Stomach smooth muscle (tissue), 2 donors: ENCODE results near the gene ARFGAP2.

Source experiments
- H3K27ac ChIP-seq: one replicate; pipeline ENCODE4 v1.7.0; 2013; ENCODE audit warnings: mild to moderate bottlenecking, low read length, inconsistent platforms
- H3K27me3 ChIP-seq, 2 donors: one replicate each; pipeline ENCODE4 v1.7.0; 2013; ENCODE audit warnings: low read length in 2 of 2; ENCODE audit not compliant: insufficient read depth in 2 of 2, control insufficient read depth in 1 of 2
- H3K36me3 ChIP-seq, 2 donors: one replicate each; pipeline ENCODE4 v1.7.0; 2013; ENCODE audit warnings: low read length in 2 of 2; ENCODE audit not compliant: control insufficient read depth in 2 of 2, insufficient read depth in 2 of 2
- H3K4me1 ChIP-seq: one replicate; pipeline ENCODE4 v1.7.0; 2013; ENCODE audit warnings: low read length; ENCODE audit not compliant: control insufficient read depth, insufficient read depth
- H3K4me3 ChIP-seq, 2 donors: one replicate each; pipeline ENCODE4 v1.7.0; 2013; ENCODE audit warnings: low read length in 2 of 2
- H3K9ac ChIP-seq, 2 donors: one replicate each; pipeline ENCODE4 v1.7.0; 2013; ENCODE audit warnings: low read length in 2 of 2, mild to moderate bottlenecking in 1 of 2
- H3K9me3 ChIP-seq, 2 donors: one replicate each; pipeline ENCODE4 v1.7.0; 2013; ENCODE audit warnings: low read length in 2 of 2; ENCODE audit not compliant: control insufficient read depth in 2 of 2
- donor health status: healthy.
- donor health status: Pancreatic carcinoma.

Gene ARFGAP2

DNA sequence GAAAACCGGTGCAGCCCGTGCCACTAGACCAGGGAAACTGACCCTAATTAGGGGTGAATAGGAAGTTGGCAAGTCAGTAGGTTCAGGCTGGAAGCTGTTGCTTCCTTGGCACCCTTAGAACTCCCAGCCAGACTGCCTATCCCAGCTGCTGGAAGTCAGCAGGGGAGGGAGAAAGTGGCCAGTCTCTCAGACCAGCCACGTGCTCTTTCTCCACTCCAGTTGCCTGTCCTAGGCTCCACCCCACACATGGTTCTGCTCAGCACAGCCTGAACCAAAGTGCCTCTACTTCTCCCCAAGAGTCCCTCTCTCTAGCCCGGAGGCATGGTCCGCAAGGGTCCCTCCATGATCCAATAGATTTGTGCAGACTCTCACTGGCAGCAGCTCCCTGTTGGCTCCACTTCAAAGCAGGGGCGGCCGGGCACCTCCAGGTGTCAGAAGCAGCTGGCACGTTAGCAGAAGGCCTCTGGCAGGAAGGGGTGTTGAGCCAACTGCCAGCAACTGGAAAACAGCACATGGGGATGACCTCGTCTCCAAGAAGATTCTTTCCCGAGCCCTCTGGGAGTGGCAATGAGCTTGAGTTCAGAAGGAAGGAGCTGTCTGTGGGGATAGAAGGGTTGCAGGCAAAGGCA is 27.7 kb downstream of the ARFGAP2 start:
- peak overlapping the region; percentile 41 for H3K27ac ChIP-seq
- no peak overlapping the region for H3K9ac ChIP-seq
- no peak overlapping the region for H3K4me3 ChIP-seq

DNA sequence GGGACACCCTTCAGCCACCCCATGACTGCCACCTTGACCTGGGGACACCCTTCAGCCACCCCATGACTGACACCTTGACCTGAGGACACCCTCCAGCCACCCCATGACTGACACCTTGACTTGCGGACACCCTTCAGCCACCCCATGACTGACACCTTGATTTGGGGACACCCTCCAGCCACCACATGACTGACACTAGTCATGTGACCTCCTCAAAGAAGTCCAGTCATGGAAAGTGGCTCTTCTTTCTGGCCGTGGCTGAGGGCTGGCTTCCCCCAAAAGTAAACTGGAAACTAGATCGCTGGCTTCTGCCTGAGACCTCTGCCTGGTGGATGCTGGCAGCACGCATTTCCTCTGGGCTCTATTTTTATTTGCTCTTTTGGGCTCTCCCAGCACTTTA is 28.4 kb downstream of the ARFGAP2 start:
- H3K27me3 ChIP-seq = no peaks in the 10 kb centered on the region
- H3K9me3 ChIP-seq = no peaks in the 10 kb centered on the region
- H3K36me3 ChIP-seq = peaks cover 0 to 2% of the 10 kb centered on the region in 2 donors
- H3K9ac ChIP-seq = no peak overlapping the region
- H3K4me3 ChIP-seq = no peak overlapping the region
- peaks cover 31% of the 10 kb centered on the region for H3K4me1 ChIP-seq
- peak overlapping the region; percentile 41 for H3K27ac ChIP-seq

More for the DNA sequence above, 27.7 kb downstream of the ARFGAP2 start:
- Histone ChIP-seq H3K4me1 (peaks cover 31% of the 10 kb centered on the region), H3K9me3 (no peaks in the 10 kb centered on the region), H3K36me3 (peaks cover 0 to 2% of the 10 kb centered on the region in 2 donors), H3K27me3 (no peaks in the 10 kb centered on the region)

DNA sequence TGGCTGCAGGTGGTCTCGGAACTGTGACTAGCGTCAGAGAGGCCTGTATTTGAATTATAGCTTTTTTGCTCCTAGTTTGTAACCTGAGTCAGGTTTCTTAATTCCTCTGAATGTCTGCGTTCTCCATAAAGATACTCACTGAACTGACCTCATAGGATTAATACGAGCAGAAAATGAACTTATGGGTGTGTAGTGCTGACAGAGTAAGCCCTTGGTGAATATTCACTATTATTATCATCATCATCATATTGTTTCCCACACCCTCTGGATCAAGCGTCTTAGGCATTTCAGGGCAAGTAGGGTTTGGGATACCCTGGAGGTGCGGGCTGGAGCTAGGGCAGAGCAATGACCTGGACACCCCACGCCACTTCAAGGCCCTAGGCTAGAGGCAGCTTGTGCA is 29.0 kb downstream of the ARFGAP2 start:
- no peak overlapping the region for H3K9ac ChIP-seq
- no peaks in the 10 kb centered on the region for H3K9me3 ChIP-seq
- H3K27ac ChIP-seq = no peak overlapping the region
- H3K36me3 ChIP-seq = peaks cover 0 to 2% of the 10 kb centered on the region in 2 donors
- H3K27me3 ChIP-seq = no peaks in the 10 kb centered on the region
- no peak overlapping the region for H3K4me3 ChIP-seq
- H3K4me1 ChIP-seq = peaks cover 32% of the 10 kb centered on the region

DNA sequence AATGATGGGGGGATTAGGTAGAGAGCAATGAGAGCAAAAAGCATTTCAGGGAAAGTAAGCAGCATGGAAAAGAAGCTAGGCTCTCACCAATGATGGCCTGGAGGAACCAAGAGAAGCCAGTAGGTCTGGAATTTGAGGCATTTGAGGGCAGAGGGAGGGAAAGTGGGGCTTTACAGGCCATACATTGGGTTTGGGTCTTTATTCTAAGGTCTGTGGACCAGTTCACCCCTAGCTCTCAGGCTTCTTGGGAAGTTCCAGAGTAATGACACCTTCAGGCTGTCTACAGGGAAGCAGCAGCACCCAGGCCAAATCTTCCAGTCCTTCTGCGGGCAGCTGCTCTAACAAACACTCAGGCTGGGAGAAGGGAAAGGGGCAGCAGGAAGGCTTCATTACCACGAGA is 29.4 kb downstream of the ARFGAP2 start:
- H3K36me3 ChIP-seq = peaks cover 0 to 2% of the 10 kb centered on the region in 2 donors
- no peaks in the 10 kb centered on the region for H3K9me3 ChIP-seq
- H3K27ac ChIP-seq = no peak overlapping the region
- no peak overlapping the region for H3K4me3 ChIP-seq
- peaks cover 35% of the 10 kb centered on the region for H3K4me1 ChIP-seq
- H3K9ac ChIP-seq = no peak overlapping the region
- H3K27me3 ChIP-seq = no peaks in the 10 kb centered on the region

DNA sequence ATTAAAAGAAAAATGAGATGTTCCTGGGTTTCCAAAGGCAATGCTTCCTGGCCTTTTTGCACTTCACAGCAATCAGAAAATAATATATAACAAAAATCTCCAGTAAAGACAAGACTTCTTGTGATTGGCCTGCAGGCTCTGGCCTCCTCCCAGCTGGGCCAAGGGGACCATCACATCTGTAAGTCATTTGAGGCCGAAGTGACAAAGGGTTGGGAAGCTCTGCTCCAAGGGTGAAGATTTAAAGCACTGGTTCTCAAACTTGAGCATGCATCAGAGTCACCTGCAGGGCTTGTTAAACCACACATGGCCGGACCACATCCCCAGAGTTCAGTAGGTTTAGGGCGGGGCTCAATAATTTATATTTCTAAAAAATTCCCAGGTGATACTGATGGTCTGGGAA is 32.1 kb downstream of the ARFGAP2 start:
- no peaks in the 10 kb centered on the region for H3K27me3 ChIP-seq

DNA sequence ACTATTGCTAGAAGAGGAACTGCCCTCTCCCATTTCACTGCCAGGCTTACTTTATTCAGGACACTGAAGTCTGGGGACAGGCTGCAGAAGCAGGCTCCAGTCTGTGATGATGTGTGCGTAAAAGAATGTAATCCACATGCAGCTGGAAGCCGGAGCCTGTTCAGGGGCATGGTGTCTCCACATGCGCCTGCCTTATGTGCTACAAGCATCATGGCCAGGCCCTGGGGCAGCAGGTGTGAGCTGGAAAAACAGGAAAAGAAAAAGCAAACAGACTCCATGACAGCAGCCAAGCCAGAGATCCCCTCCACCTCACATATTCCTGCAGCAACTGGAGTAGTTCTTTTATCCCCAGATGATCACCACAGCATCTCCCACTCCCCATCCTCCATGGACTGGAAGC is 33.4 kb downstream of the ARFGAP2 start:
- Histone ChIP-seq H3K36me3 (peaks cover 2% of the 10 kb centered on the region in 2 donors), H3K4me3 (no peak overlapping the region), H3K4me1 (peaks cover 18% of the 10 kb centered on the region), H3K27me3 (no peaks in the 10 kb centered on the region), H3K27ac (peak overlapping the region; percentile 31), H3K9me3 (no peaks in the 10 kb centered on the region), H3K9ac (no peak overlapping the region)

More for the DNA sequence above, 32.1 kb downstream of the ARFGAP2 start:
- no peaks in the 10 kb centered on the region for H3K9me3 ChIP-seq
- H3K4me3 ChIP-seq = no peak overlapping the region
- no peak overlapping the region for H3K27ac ChIP-seq
- peaks cover 29% of the 10 kb centered on the region for H3K4me1 ChIP-seq
- peaks cover 2% of the 10 kb centered on the region in 2 donors for H3K36me3 ChIP-seq
- H3K9ac ChIP-seq = no peak overlapping the region

DNA sequence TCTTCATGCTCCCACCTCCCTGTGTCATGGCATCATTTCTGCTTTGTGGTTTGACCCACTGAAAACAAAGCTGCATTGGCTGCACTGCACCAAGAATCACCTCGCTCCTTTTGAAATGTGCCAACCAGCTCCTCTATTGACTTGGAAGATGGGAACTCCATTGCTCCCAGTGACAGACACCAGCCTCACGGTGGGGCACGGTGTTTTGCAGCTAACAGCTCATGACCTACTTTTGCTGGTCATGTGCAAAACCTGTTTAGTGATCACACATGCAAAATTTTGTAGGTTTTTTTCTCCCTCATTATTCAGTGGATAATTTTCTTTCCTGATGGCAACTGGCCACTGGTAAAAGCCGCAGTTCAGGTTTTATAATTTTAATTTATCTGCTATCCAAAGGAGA is 36.8 kb downstream of the ARFGAP2 start:
- Histone ChIP-seq H3K9ac (no peak overlapping the region), H3K4me3 (no peak overlapping the region), H3K27ac (no peak overlapping the region), H3K9me3 (no peaks in the 10 kb centered on the region), H3K36me3 (peaks cover 8 to 9% of the 10 kb centered on the region in 2 donors), H3K4me1 (peaks cover 14% of the 10 kb centered on the region), H3K27me3 (no peaks in the 10 kb centered on the region)

DNA sequence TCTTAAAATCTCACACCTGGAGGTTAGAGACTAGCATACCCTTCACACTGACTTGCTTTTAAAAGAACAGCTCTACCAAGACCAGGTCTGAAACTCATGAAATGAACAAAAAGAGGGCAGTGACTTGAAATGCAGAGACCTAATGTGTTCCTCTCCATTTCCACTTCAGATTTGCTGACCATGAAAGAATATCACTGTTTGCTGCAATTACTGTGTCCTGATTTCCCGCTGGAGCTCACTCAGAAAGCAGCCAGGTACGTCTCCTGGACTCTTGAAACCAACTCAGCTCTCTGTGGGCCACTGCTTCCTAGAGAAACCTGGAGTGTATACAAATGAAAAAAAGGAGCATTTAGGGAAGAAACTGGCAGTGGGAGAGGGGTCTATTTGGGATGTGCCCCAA is 39.2 kb downstream of the ARFGAP2 start:
- peaks cover 8 to 9% of the 10 kb centered on the region in 2 donors for H3K36me3 ChIP-seq
- H3K9ac ChIP-seq = no peak overlapping the region
- H3K27me3 ChIP-seq = no peaks in the 10 kb centered on the region
- no peaks in the 10 kb centered on the region for H3K9me3 ChIP-seq
- peaks cover 2% of the 10 kb centered on the region for H3K4me1 ChIP-seq
- H3K4me3 ChIP-seq = no peak overlapping the region
- no peak overlapping the region for H3K27ac ChIP-seq

DNA sequence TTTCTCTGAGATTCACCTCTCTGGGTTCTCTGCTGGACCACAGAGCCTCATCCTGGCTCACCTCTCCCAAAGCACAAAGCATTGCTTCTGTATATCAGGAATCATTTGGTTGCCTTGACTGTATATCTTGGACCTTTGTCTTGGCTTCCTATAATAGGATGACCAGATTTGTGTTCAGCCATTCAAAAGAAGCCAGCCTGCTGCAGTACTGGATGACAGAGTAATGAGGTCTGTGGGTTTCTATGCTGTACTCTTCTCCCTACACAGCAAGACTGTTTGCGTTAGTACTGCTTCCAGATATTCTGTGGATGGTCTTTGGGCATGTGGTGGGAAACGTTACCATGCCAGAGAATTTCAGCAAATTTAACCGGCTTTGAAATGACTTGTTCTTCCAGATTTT is 39.8 kb downstream of the ARFGAP2 start:
- Histone ChIP-seq H3K4me1 (no peaks in the 10 kb centered on the region), H3K27me3 (no peaks in the 10 kb centered on the region), H3K9ac (no peak overlapping the region), H3K36me3 (peaks cover 8 to 9% of the 10 kb centered on the region in 2 donors), H3K4me3 (no peak overlapping the region), H3K9me3 (no peaks in the 10 kb centered on the region), H3K27ac (no peak overlapping the region)

DNA sequence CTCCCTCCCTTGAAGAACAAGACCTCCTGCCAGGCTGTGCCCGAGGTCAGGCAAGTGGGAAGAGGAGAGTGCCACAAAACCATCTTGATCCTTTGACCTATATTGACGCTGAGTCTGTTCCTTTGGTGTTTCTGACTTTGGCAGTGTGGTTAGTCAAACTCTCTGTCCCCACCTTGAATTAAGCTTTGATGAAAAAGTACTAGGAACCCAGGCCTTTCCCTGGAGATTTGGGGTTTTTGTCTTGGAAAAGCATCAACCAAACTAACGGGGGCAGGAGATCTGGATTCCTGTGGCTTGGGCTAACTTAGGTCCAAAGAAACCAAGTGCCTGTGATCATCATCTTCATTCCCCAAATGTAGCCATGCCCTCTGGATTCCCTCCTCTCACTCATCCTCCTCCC is 40.4 kb downstream of the ARFGAP2 start:
- Histone ChIP-seq H3K9ac (no peak overlapping the region), H3K27ac (no peak overlapping the region), H3K4me1 (no peaks in the 10 kb centered on the region), H3K9me3 (no peaks in the 10 kb centered on the region), H3K4me3 (no peak overlapping the region), H3K27me3 (no peaks in the 10 kb centered on the region), H3K36me3 (peaks cover 8 to 9% of the 10 kb centered on the region in 2 donors)

DNA sequence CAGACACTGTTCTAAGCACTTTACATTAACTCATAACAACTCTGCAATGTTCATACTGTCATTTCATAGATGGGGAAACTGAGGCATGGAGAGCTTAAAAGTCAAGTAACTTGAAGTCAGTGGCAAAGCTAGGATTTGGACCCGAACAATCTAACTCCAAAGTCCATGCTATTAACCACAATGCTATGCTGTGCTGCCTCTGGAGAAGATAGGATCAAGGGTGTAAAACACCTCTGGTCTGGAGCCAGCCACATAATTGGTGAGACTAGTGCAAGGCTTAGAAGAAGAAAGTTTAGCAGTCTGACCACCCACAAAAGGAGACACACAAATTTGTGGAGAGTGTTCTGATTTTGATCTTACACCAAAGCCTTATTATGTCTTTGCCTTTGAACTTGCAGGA is 43.7 kb downstream of the ARFGAP2 start:
- H3K9ac ChIP-seq = no peak overlapping the region
- H3K27ac ChIP-seq = no peak overlapping the region
- H3K4me3 ChIP-seq = no peak overlapping the region
- H3K36me3 ChIP-seq = peaks cover 4 to 8% of the 10 kb centered on the region in 2 donors
- no peaks in the 10 kb centered on the region for H3K9me3 ChIP-seq
- no peaks in the 10 kb centered on the region for H3K4me1 ChIP-seq
- no peaks in the 10 kb centered on the region for H3K27me3 ChIP-seq
